Right hindlimb (tissue), 1 donor: ENCODE data around the gene FHAD1.
A peak's percentile ranks its signal among the peaks of the same experiment; 100 is the strongest.

ENCODE experiments used
- DNase-seq: peaks from one replicate; pipeline ENCODE4 v3.0.0-alpha.2; 2018

FHAD1 gene

DNA sequence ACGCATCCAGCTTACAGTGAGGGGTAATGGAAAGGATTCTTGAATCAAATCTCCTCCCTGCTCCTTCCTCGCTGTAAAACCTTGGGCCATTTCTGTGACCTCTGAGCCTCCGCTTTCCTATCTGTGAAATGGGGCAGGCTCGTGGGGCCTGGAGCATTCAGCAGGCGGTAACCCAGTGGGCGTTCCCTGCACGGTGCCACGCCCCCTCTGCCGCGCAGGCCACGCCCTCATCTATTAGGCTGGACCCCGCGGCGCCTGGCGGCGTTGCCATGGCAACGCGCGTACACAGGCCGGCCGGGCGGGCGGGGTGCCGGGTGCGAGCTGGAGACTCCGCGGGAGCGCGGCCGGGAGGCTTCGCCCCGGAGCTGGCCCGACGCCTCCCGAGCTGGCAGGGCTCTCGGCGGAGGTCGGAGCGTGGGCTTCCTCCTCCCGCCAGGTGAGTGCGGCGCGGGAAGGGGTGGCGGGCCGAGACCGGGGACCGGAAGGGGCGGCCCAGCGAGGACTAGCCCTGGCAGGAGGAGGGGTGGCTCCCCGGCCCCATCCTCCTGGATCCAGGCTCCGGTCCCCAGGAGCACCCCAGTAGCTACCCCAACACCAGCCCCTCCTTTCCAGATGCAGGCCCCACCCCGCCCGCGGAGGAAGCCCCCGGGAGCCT is at the start of gene FHAD1:
Gene FHAD1 (plus strand): TSS at position 264 of the 655 bp plus-strand sequence. CDS start 4,562 bp downstream, outside the sequence.
- peak; percentile 63 for DNase-seq

DNA sequence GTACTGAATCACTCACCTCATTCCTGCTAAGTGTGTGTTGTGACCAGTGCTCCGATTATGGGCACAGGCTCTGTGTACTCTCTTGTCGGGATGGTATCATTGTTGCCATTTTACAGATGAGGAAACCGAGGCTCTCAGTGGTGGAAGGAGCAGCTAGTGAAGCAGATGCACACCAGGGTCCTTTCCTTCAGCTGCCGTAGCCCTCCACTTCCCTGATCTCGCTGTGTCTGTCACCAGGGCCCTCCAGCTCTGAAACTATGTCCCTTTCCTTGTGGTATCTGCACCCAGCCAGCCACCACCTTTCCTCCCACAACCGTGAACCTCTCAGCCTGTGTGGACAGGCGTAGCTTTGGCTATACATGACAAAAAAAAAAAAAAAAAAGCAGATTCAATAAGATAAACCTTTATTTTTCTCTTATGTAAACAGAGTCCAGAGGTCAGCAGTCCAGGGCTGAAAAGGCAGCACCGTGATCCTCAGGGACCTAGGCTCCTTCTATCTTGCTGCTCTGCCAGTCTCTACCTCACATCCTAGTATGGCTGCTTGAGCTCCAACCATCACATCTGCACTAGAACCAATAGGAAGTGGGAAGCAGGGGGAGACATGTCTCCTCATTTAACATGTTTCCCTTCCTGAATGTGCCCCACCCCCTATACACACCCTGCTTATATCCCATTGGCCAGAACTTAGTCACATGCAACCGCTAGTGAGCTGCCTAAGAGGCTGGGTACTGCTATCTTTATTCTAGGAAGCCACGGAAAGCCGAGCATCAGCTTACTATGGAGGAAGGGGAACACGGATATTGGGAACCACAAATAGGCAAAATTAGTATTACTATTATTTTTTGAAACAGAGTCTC is 49.2 kb upstream of the FHAD1 start:
- no peak for DNase-seq

DNA sequence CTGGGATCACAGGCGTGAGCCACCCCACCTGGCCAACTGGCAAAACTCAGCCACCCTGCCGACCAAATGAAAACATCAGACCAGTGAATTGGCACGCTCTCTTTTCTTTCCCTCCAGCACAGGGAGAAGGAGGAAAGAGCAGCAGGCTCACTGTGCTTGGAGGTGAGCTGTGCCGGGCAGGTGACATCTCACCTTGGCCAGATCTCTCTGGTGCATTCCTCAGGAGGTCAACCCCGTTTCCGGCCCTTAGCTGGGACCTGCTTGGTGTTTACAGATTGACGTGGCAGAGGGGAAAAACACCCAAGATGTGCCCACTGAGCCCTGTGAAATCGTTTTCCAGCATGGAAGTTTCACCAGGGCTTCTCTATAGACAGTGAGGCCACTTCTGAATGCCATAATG is 48.3 kb upstream of the FHAD1 start:
- no peak for DNase-seq

GRCh38 chr1:15201221-15201620 is 45.8 kb upstream of the FHAD1 start:
- no peak for DNase-seq

GRCh38 chr1:15201849-15202551 is 45.0 kb upstream of the FHAD1 start:
- no peak for DNase-seq

DNA sequence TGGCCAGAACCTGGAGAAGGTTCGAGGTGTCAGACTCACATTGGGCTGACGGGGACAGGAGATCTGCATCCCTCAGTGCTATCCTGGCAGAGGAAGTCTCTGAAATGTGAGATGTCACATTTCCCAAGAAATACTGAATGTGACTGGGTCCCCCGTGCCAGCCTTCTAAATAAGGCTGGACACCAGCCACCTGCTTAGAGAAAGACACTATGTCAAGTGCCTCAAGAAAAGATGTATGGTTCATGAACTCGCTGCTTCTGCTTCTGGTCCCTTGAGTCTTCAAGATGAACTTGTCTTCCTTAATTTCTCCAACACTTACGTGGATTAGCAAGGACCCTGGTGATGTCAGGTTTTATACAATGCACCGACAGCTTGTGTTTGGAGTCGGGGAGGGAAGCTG is 42.1 kb upstream of the FHAD1 start:
- no peak for DNase-seq

DNA sequence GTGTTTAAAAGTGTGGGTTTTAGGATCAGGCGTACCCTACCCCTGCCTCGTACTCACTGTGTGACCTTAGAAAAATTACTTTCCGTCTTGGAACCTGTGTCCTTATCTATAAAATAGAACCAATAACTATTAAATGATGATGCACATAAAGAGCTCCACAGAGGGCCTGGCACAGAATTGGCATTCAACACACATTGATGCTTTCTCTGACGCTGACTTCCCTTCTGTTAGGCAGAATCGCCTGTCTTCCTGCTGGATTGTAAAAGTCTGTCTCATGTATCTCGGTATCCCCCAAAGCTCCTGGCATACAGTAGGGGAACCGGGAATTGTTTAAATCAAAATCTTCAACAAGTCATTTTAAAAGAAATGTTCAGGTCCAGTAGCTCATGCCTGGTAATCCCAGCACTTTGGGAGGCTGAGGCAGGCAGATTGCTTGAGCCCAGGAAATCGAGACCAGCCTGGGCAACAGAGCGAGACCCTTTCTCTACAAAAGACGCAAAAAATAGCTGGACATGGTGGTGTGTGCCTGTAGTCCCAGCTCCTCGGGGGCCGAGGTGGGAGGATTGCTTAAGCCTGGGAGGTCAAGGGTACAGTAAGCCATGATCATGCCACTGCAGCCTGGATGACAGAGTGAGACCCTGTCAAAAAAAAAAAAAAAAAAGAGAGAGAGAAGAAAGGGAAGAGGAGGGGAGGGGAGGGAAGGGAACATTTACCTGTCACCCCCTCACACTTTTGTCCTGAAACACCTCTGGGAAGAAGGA is 41.3 kb upstream of the FHAD1 start:
- DNase-seq, result no peak

DNA sequence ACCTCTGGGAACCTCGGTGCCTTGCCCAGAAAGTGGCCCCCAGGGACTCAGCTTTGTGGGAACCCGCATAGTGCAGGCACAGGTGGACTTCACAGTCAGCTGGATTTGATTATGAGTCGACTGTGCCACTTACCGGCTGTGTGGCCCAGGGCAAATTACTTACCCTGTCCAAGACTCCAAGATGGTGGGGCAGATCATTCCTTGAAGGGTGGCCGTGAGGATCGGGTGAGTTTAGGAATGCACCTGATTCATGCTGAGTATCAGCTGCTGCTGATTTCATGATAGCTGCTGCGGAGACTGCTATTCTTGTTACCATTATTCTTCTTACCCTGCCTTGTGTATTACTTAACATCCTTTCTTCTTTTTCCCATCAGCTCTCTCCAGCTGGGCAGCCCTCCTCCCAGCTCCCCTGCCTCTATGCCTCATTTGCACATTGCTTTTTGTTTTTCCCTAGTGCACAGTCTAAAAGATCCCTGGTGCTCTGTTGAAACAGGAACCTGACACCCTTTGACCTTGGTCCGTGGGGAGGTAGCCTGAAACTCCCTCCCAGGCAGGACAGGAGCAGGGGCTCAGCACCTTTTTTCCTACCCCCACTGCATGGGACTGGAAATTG is 40.5 kb upstream of the FHAD1 start:
- DNase-seq, result no peak

DNA sequence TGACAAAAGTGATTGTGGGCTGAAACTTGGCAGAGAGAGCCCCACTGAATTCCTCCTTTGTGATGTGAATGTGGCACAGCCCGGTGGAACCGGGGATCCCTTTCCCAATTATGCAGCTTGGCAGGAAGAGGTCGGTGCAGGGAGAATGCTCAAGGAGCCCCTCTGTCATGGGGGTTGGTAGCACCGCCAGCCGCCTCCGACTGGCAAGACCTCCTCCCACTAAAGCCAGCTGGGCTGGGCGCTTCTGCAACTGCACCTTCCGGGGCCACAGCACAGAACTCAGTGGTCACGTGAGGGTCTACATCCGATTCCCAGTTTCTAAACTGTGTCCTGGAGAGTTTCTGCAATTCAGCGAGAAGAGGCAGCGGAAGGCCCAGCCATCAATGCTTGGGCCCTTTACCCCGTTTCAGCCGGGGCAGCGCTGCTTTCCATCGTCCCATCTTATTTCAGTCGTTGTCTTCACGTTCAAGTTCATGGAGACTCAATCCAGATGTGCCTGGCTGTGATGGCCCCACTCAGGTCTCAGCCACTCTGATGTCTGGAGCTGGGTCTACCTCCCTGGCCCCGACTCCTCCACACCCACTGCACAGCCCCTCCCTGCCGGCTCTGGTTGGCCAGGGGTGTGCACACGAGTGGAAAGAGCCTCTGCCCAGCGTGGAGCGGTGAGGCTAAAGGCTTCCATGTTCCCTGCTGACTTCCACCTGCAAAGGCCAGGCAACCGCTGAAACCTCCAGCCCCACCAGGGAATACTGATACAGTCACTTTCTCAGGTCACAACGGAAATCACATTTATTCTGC is 39.8 kb upstream of the FHAD1 start:
- DNase-seq, result no peak

DNA sequence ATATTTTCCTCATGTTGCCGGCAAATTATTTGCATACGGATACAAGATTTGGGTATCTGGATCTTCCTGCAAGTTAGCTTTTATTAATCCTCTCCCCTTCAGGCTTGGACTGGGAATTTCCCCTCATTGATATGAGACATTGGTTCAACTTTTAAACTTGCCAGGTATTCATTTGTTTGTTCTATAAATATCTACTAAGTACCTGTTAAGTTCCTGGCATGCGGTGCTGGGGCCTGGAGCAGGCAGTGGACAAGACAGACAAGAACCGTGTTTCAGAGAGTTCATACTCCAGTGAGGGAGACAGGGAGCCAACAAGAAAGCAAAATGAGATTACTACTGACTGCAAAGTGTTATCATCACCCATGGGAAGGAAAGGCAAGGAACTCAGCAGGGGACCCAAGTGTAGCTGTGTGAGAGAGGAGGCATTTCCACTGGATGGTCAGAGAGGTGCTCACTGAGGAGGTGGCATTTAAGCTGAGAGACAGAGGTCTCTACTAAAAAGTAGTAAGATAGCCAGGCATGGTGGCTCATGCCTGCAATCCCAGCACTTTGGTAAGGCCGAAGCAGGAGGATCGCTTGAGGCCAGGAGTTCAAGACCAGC is 39.1 kb upstream of the FHAD1 start:
- DNase-seq, result no peak

GRCh38 chr1:15210651-15211375 is 36.2 kb upstream of the FHAD1 start:
- DNase-seq, result no peak

DNA sequence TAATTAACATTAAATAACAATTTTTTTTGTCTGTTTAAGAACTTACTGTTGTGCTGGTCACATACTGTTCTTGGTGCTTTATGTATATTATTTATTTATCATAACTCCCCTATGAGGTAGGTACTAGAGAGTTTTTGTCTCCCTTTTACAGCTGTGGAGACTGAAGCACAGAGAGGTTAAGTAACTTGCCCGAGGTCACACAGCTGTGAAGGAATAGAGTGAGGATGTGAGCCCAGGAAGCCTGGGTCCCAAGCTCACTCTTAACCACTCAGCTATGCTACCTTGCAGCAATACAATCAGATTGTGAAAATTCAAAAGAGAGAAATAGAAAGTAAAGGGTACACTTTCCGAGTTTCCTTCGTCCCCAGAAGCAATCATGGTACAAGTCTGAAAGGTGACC is 35.6 kb upstream of the FHAD1 start:
- DNase-seq, result no peak

DNA sequence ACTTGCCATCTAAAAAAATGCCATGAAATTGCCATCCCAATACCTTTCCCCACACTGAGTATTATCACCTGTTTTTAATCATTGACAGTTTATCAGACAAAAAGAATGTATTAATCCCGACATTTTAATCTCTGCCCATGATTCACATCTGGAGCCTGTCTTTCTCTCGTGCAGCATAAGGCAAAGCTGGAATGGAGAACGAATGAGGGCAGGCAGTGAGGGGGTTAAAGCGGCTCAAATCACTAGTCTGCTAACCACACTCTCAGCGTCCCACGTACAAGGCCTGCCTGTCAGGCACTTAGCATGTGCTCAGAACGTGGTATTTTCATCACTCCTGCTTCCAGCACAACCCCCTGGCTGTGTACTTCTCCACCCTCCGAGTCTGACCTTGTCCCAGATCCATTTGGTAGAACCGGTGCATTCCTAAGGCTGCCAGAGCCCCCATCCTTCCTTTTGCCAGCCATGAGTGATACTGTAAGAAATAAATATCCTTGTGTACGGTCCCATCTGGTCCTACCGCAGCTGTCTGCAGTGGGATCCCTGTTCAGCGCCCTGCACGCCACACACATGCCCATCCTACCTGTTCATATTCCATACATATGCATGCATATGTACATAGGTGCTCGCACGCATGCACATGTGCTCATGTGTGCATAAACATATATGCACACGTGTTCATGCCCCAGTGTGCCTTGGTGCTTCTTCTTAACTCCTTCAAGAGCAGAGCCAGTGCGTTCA is 34.6 kb upstream of the FHAD1 start:
- DNase-seq, result no peak

GRCh38 chr1:15212954-15213291 is 34.1 kb upstream of the FHAD1 start:
- no peak for DNase-seq

- peak; percentile 60 for DNase-seq
Measured at GRCh38 chr1:15213341-15213821, 33.6 kb upstream of the FHAD1 start.

GRCh38 chr1:15214527-15214926 is 32.5 kb upstream of the FHAD1 start:
- peak; percentile 88 for DNase-seq

DNA sequence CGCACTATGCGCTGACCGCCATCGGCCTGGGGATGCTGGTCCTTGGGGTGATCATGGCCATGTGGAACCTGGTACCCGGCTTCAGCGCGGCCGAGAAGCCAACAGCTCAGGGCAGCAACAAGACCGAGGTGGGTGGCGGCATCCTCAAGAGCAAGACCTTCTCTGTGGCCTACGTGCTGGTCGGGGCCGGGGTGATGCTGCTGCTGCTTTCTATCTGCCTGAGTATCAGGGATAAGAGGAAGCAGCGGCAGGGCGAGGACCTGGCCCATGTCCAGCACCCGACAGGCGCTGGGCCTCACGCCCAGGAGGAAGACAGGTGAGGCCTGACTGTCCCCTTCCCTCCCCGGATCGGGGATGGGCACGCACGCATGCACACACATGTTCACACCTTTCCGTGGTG is 31.9 kb upstream of the FHAD1 start:
- DNase-seq, result no peak

DNA sequence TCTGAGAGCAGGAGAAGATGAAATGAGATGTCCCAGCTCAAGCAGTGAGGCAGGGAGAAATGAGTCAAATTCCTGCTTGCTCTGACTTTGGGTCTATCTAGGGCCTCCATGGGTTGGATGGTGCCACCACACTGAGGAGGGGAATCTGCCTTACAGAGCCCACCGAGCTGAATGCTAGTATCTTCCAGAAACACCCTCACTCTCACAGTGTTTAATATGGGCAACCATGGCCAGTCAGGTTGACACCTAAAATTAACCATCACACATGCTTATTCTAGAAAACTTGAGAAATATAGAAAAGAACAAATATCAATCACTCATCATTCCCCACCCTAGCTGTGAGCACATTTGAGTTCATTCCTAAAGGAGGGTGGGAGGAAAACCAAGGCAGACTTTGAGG is 29.4 kb upstream of the FHAD1 start:
- DNase-seq, result no peak
